ELF-1 (cell line): Measurements from ENCODE around the gene TENT4A.

Experiments
- DNase-seq: peaks from one replicate; pipeline ENCODE4 v3.0.0-alpha.2; 2016; ENCODE audit warnings: low read depth, low spot score

The TENT4A gene

GRCh38 chr5:6713274-6714225 is at the start of gene TENT4A:
Gene TENT4A (plus strand): TSS chr5:6713432. CDS start chr5:6713984, 552 bp downstream.
- DNase-seq: no peak

GRCh38 chr5:6666762-6667161 is 46.5 kb upstream of the TENT4A start:
- no peak for DNase-seq

GRCh38 chr5:6667648-6668047 is 45.6 kb upstream of the TENT4A start:
- no peak for DNase-seq

GRCh38 chr5:6668717-6669116 is 44.5 kb upstream of the TENT4A start:
- peak; percentile 5 for DNase-seq

- DNase-seq: no peak
These were observed 40.2 kb upstream of the TENT4A start for GRCh38 chr5:6673031-6673430.

GRCh38 chr5:6673963-6674362 is 39.3 kb upstream of the TENT4A start:
- no peak for DNase-seq

- DNase-seq: no peak
These were observed 38.8 kb upstream of the TENT4A start for GRCh38 chr5:6674421-6674820.

GRCh38 chr5:6674886-6675285 is 38.3 kb upstream of the TENT4A start:
- no peak for DNase-seq

GRCh38 chr5:6675784-6676491 is 37.3 kb upstream of the TENT4A start:
- no peak for DNase-seq

- DNase-seq: no peak
These were observed 36.5 kb upstream of the TENT4A start for GRCh38 chr5:6676702-6677101.

GRCh38 chr5:6678385-6678784 is 34.8 kb upstream of the TENT4A start:
- DNase-seq: no peak

- DNase-seq: no peak
These were observed 32.3 kb upstream of the TENT4A start for GRCh38 chr5:6680922-6681321.

- no peak for DNase-seq
These were observed 31.6 kb upstream of the TENT4A start for GRCh38 chr5:6681682-6682081.

GRCh38 chr5:6682239-6682638 is 31.0 kb upstream of the TENT4A start:
- DNase-seq: no peak

GRCh38 chr5:6683241-6683640 is 30.0 kb upstream of the TENT4A start:
- DNase-seq: no peak

- no peak for DNase-seq
These were observed 29.2 kb upstream of the TENT4A start for GRCh38 chr5:6684075-6684474.

GRCh38 chr5:6686501-6686900 is 26.7 kb upstream of the TENT4A start:
- DNase-seq: no peak

GRCh38 chr5:6686915-6687409 is 26.3 kb upstream of the TENT4A start:
- peak; percentile 75 for DNase-seq

GRCh38 chr5:6687505-6687904 is 25.7 kb upstream of the TENT4A start:
- no peak for DNase-seq

GRCh38 chr5:6692906-6693305 is 20.3 kb upstream of the TENT4A start:
- DNase-seq: no peak

GRCh38 chr5:6698696-6699095 is 14.5 kb upstream of the TENT4A start:
- DNase-seq: no peak

- no peak for DNase-seq
These were observed 13.9 kb upstream of the TENT4A start for GRCh38 chr5:6699357-6699756.
